ENCODE data around the gene DLGAP1. TPM values are rescaled to one million over a fixed set of nuclear protein-coding genes. Genes with fewer than 3 reads are reported as not detected.
"Not testable (repeated sequence)": the region's sequence is repeated elsewhere in the genome, so short reads cannot be mapped to it uniquely, and the experiment has no call there.

DLGAP1 gene
- total and polyA plus RNA-seq, 2 of the 4 experiments (the other 2 are of a cell fraction), result under 0.01 to 0.09 TPM

GRCh38 chr18:3580523-3581025, 874.5 kb downstream of the DLGAP1 start:
- ATAC-seq (ENCODE audit: low read depth); intact Hi-C loops (cut with micrococcal nuclease); H2AFZ ChIP-seq (replicated peaks; ENCODE audit: low read length, poor library complexity); H3K27ac ChIP-seq (ENCODE audit: insufficient read depth, low read length); H3K27me3 ChIP-seq (ENCODE audit: control insufficient read depth, insufficient read depth, low read length); H3K4me2 ChIP-seq (ENCODE audit: low read depth, low read length); H3K9me1 ChIP-seq (ENCODE audit: insufficient read depth, low read length); H3K23ac ChIP-seq (ENCODE audit: low read depth, low read length); H4K5ac ChIP-seq (ENCODE audit: low read depth, low read length); CTCF ChIA-PET; H2BK5ac ChIP-seq (ENCODE audit: low read depth, low read length, poor library complexity, severe bottlenecking); DNase-seq; H3K9me3 ChIP-seq (ENCODE audit: control insufficient read depth, insufficient read depth, low read length); H4K8ac ChIP-seq (ENCODE audit: low read depth in 2 of 2, low read length in 2 of 2); H3K18ac ChIP-seq (ENCODE audit: low read depth, low read length); H3K79me1 ChIP-seq (ENCODE audit: low read depth in 1 of 2, low read length in 2 of 2); H2BK20ac ChIP-seq (ENCODE audit: low read depth, low read length); BruUV-seq (replicated peaks); H2AK9ac ChIP-seq (replicated peaks; ENCODE audit: low read depth, low read length, poor library complexity); H3K36me3 ChIP-seq (ENCODE audit: control insufficient read depth, insufficient read depth, low read length); H3K56ac ChIP-seq (ENCODE audit: extremely low read depth, insufficient read depth, low read length); in situ Hi-C loops (cut with MboI; ENCODE audit: low sequenced_read_pairs); H3K4me1 ChIP-seq (ENCODE audit: control insufficient read depth, insufficient read depth, low read length); H3K4me3 ChIP-seq (ENCODE audit: insufficient read depth, low read depth, low read length); H3K9ac ChIP-seq (ENCODE audit: low read depth, low read length); H4K91ac ChIP-seq (ENCODE audit: insufficient read depth, low read depth, low read length); H4K20me1 ChIP-seq (ENCODE audit: insufficient read depth, low read length); dilution Hi-C loops (cut with HindIII; ENCODE audit: low sequenced_read_pairs, unreplicated experiment); H3K14ac ChIP-seq (replicated peaks; ENCODE audit: low read depth, low read length); POLR2A ChIA-PET (ENCODE audit: unreplicated experiment): not testable (repeated sequence)
- Histone ChIP-seq H2BK120ac (ENCODE audit: low read depth, low read length) (peak overlapping the region; percentile 27; the same call in 1 of the 2 replicates), H2AK5ac (ENCODE audit: low read depth, low read length) (peak overlapping the region; percentile 64; the same call in 1 of the 2 replicates), H3K4ac (ENCODE audit: low read depth, low read length) (0 out of 2 replicates have a peak overlapping the region, but pooled peaks have one; percentile 40), H2BK15ac (ENCODE audit: low read depth, low read length) (peak overlapping the region; percentile 33; the same call in 1 of the 3 replicates)
- 96% methylated on average over 10 of the region's 22 CpGs; no CpG with 5 or more reads in 1 of the 2 experiments for WGBS, 2 experiments (ENCODE audit: extremely low coverage in 2 of 2, insufficient read length in 1 of 2)
